Measurements from ENCODE around the gene CLCF1.

CLCF1 gene

GRCh38 chr11:67370351-67371076 lies 2.9 kb downstream of the CLCF1 start:
- H3K9me2 ChIP-seq (replicated peaks; ENCODE audit: control insufficient read depth, low read length) = no peaks in the 10 kb centered on the region
- TF ChIP-seq EZH2phosphoT487 (IDR thresholded peaks at IDR 0.05; ENCODE audit: borderline replicate concordance, low read length) (no peak), CTCF (IDR thresholded peaks at IDR 0.05; ENCODE audit: low read depth, low read length, poor library complexity, severe bottlenecking) (no peak)
- no peak overlapping the region for H3K27ac ChIP-seq (ENCODE audit: low read depth, low read length)
- no peak overlapping the region for H3K4me3 ChIP-seq (ENCODE audit: low read length)
- H3K36me3 ChIP-seq (ENCODE audit: control insufficient read depth, low read length) = peaks cover 33% of the 10 kb centered on the region
- peak overlapping the region; percentile 99 for H3K4me2 ChIP-seq (ENCODE audit: low read length)
- peaks cover 6% of the 10 kb centered on the region; the same call in 1 of the 2 replicates for H3F3A ChIP-seq (ENCODE audit: control insufficient read depth, insufficient read depth)
- peaks cover 15% of the 10 kb centered on the region for H4K20me1 ChIP-seq (ENCODE audit: control insufficient read depth, insufficient read depth, low read depth, low read length)
- H3K4me1 ChIP-seq (ENCODE audit: control insufficient read depth, low read length) = peaks cover 86% of the 10 kb centered on the region
- no peaks in the 10 kb centered on the region for H3K27me3 ChIP-seq (ENCODE audit: control insufficient read depth, low read length)
- H3K79me2 ChIP-seq (ENCODE audit: control insufficient read depth, low read length) = peaks cover 84% of the 10 kb centered on the region
- no peaks in the 10 kb centered on the region for H3K9me3 ChIP-seq (ENCODE audit: control insufficient read depth, insufficient read depth, low read length)

DNA sequence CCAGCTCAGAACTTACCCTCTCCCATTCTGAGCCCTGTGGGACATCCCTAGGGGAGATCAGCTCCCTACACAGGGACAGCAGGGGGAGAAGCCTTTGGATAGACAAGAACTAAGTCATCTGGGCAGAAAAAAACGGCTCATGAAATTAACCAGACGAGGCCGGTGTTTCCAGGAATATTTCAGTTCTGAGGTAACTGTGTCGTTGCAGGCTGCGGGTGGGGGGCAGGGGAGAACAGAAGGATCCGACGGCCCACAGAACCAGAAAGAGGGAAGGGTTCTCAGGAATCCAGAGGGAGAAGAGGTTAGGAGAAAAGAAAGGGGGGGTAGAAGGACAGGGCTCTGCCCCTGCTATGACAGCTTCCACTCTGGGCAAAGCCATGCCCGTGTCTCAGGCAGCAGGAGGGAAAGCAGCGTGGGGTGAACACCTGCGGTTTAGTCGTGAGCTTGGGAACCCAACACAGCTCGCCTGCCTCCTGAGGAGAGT lies 3.6 kb downstream of the CLCF1 start:
- peaks cover 40% of the 10 kb centered on the region for H3K36me3 ChIP-seq (ENCODE audit: control insufficient read depth, low read length)
- H3K9me2 ChIP-seq (replicated peaks; ENCODE audit: control insufficient read depth, low read length) = no peaks in the 10 kb centered on the region
- no peak overlapping the region for H3K27ac ChIP-seq (ENCODE audit: low read depth, low read length)
- no peak overlapping the region; the same call in 1 of the 2 replicates for H3K4me2 ChIP-seq (ENCODE audit: low read length)
- H3K27me3 ChIP-seq (ENCODE audit: control insufficient read depth, low read length) = no peaks in the 10 kb centered on the region
- peaks cover 84% of the 10 kb centered on the region for H3K79me2 ChIP-seq (ENCODE audit: control insufficient read depth, low read length)
- peaks cover 86% of the 10 kb centered on the region for H3K4me1 ChIP-seq (ENCODE audit: control insufficient read depth, low read length)
- TF ChIP-seq CTCF (IDR thresholded peaks at IDR 0.05; ENCODE audit: low read depth, low read length, poor library complexity, severe bottlenecking) (no peak), EZH2phosphoT487 (IDR thresholded peaks at IDR 0.05; ENCODE audit: borderline replicate concordance, low read length) (no peak)
- peaks cover 15% of the 10 kb centered on the region for H4K20me1 ChIP-seq (ENCODE audit: control insufficient read depth, insufficient read depth, low read depth, low read length)
- H3K4me3 ChIP-seq (ENCODE audit: low read length) = no peak overlapping the region
- no peaks in the 10 kb centered on the region for H3K9me3 ChIP-seq (ENCODE audit: control insufficient read depth, insufficient read depth, low read length)
- peaks cover 9% of the 10 kb centered on the region; the same call in 1 of the 2 replicates for H3F3A ChIP-seq (ENCODE audit: control insufficient read depth, insufficient read depth)

- Histone ChIP-seq H3K4me1 (ENCODE audit: control insufficient read depth, low read length) (peaks cover 86% of the 10 kb centered on the region), H3K27ac (ENCODE audit: low read depth, low read length) (no peak overlapping the region), H3K4me2 (ENCODE audit: low read length) (no peak overlapping the region), H3F3A (ENCODE audit: control insufficient read depth, insufficient read depth) (peaks cover 9% of the 10 kb centered on the region; the same call in 1 of the 2 replicates), H3K27me3 (ENCODE audit: control insufficient read depth, low read length) (no peaks in the 10 kb centered on the region), H3K9me3 (ENCODE audit: control insufficient read depth, insufficient read depth, low read length) (no peaks in the 10 kb centered on the region), H3K79me2 (ENCODE audit: control insufficient read depth, low read length) (peaks cover 86% of the 10 kb centered on the region), H3K9me2 (replicated peaks; ENCODE audit: control insufficient read depth, low read length) (no peaks in the 10 kb centered on the region), H3K4me3 (ENCODE audit: low read length) (no peak overlapping the region), H4K20me1 (ENCODE audit: control insufficient read depth, insufficient read depth, low read depth, low read length) (peaks cover 15% of the 10 kb centered on the region), H3K36me3 (ENCODE audit: control insufficient read depth, low read length) (peaks cover 45% of the 10 kb centered on the region)
- no peak for TF ChIP-seq EZH2phosphoT487 (IDR thresholded peaks at IDR 0.05; ENCODE audit: borderline replicate concordance, low read length)
Observed at GRCh38 chr11:67369275-67369674, 4.1 kb downstream of the CLCF1 start.

DNA sequence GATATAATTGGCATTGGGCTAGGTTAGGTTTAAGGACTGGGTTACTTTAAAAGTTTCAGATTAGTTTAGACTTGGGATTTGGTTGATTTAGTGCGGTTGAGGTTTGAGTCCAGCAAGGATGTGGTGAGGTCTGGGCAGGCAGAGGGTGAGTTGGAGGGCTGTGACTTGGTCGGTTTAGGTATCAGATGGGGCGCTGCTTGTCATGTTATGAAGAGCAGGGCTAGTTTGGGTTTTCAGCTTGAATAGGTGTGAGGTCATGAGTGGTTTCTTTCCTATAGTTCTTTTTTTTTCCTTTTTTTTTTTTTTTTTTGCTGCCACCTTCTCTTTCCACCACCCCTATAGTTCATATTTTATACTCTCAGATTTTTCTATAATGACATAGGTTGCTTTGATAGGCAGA lies 4.8 kb downstream of the CLCF1 start:
- H3K27me3 ChIP-seq (ENCODE audit: control insufficient read depth, low read length) = no peaks in the 10 kb centered on the region
- H3K4me2 ChIP-seq (ENCODE audit: low read length) = no peak overlapping the region
- no peaks in the 10 kb centered on the region for H3K9me3 ChIP-seq (ENCODE audit: control insufficient read depth, insufficient read depth, low read length)
- H3K27ac ChIP-seq (ENCODE audit: low read depth, low read length) = no peak overlapping the region
- H3K36me3 ChIP-seq (ENCODE audit: control insufficient read depth, low read length) = peaks cover 47% of the 10 kb centered on the region
- peaks cover 82% of the 10 kb centered on the region for H3K79me2 ChIP-seq (ENCODE audit: control insufficient read depth, low read length)
- TF ChIP-seq EZH2phosphoT487 (IDR thresholded peaks at IDR 0.05; ENCODE audit: borderline replicate concordance, low read length) = no peak
- no peak for TF ChIP-seq CTCF (IDR thresholded peaks at IDR 0.05; ENCODE audit: low read depth, low read length, poor library complexity, severe bottlenecking)
- peaks cover 9% of the 10 kb centered on the region; the same call in 1 of the 2 replicates for H3F3A ChIP-seq (ENCODE audit: control insufficient read depth, insufficient read depth)
- peaks cover 83% of the 10 kb centered on the region for H3K4me1 ChIP-seq (ENCODE audit: control insufficient read depth, low read length)
- H3K4me3 ChIP-seq (ENCODE audit: low read length) = no peak overlapping the region
- H3K9me2 ChIP-seq (replicated peaks; ENCODE audit: control insufficient read depth, low read length) = no peaks in the 10 kb centered on the region
- H4K20me1 ChIP-seq (ENCODE audit: control insufficient read depth, insufficient read depth, low read depth, low read length) = peaks cover 15% of the 10 kb centered on the region
